ENCODE measurements around the gene TBC1D23.
"Not testable (repeated sequence)": the region's sequence is repeated elsewhere in the genome, so short reads cannot be mapped to it uniquely, and the experiment has no call there.

TBC1D23 gene

GRCh38 chr3:100269410-100270214, 8.8 kb downstream of the TBC1D23 start:
- no peak overlapping the region for H2AFZ ChIP-seq (ENCODE audit: low read length)
- no peaks in the 10 kb centered on the region for H3K9me2 ChIP-seq (ENCODE audit: low read depth, low read length)
- H3K27ac ChIP-seq (ENCODE audit: low read depth, low read length, poor library complexity, severe bottlenecking) = no peak overlapping the region
- peaks cover 58% of the 10 kb centered on the region for H3K79me2 ChIP-seq (ENCODE audit: insufficient read depth, low read length)
- no peaks in the 10 kb centered on the region for H3K27me3 ChIP-seq (ENCODE audit: insufficient read depth, low read length)
- no peak for TF ChIP-seq CTCF (IDR thresholded peaks at IDR 0.05; ENCODE audit: low read length)
- TF ChIP-seq EZH2 (IDR thresholded peaks at IDR 0.05; ENCODE audit: borderline replicate concordance, low read length) = no peak
- H3F3A ChIP-seq (ENCODE audit: insufficient read depth, low read length) = no peaks in the 10 kb centered on the region
- H4K20me1 ChIP-seq (ENCODE audit: insufficient read depth, low read length) = no peaks in the 10 kb centered on the region
- peaks cover 9% of the 10 kb centered on the region for H3K4me1 ChIP-seq (ENCODE audit: insufficient read depth, low read length, severe bottlenecking)
- no peak overlapping the region for H3K4me2 ChIP-seq (ENCODE audit: low read length)
- no peak overlapping the region for H3K9ac ChIP-seq (ENCODE audit: low read length)
- no peak overlapping the region for H3K4me3 ChIP-seq (ENCODE audit: low read depth, low read length, poor library complexity, severe bottlenecking)
- no peaks in the 10 kb centered on the region for H3K9me3 ChIP-seq (ENCODE audit: low read length)
- H3K36me3 ChIP-seq (ENCODE audit: insufficient read depth, low read length) = no peaks in the 10 kb centered on the region

GRCh38 chr3:100270215-100270583, 9.4 kb downstream of the TBC1D23 start:
- Histone ChIP-seq H3K27me3 (ENCODE audit: insufficient read depth, low read length) (no peaks in the 10 kb centered on the region), H2AFZ (ENCODE audit: low read length) (no peak overlapping the region), H3K9ac (ENCODE audit: low read length) (no peak overlapping the region), H3K36me3 (ENCODE audit: insufficient read depth, low read length) (no peaks in the 10 kb centered on the region), H3K9me2 (ENCODE audit: low read depth, low read length) (no peaks in the 10 kb centered on the region), H3K27ac (ENCODE audit: low read depth, low read length, poor library complexity, severe bottlenecking) (no peak overlapping the region), H3K9me3 (ENCODE audit: low read length) (no peaks in the 10 kb centered on the region), H3F3A (ENCODE audit: insufficient read depth, low read length) (no peaks in the 10 kb centered on the region), H3K79me2 (ENCODE audit: insufficient read depth, low read length) (peaks cover 52% of the 10 kb centered on the region), H3K4me1 (ENCODE audit: insufficient read depth, low read length, severe bottlenecking) (peaks cover 4% of the 10 kb centered on the region), H4K20me1 (ENCODE audit: insufficient read depth, low read length) (no peaks in the 10 kb centered on the region), H3K4me2 (ENCODE audit: low read length) (no peak overlapping the region), H3K4me3 (ENCODE audit: low read depth, low read length, poor library complexity, severe bottlenecking) (no peak overlapping the region)
- no peak for TF ChIP-seq CTCF (IDR thresholded peaks at IDR 0.05; ENCODE audit: low read length)
- TF ChIP-seq EZH2 (IDR thresholded peaks at IDR 0.05; ENCODE audit: borderline replicate concordance, low read length) = no peak

- Histone ChIP-seq H3K9me3 (ENCODE audit: low read length) (no peaks in the 10 kb centered on the region), H3K4me1 (ENCODE audit: insufficient read depth, low read length, severe bottlenecking) (peaks cover 4% of the 10 kb centered on the region), H2AFZ (ENCODE audit: low read length) (no peak overlapping the region), H3K9me2 (ENCODE audit: low read depth, low read length) (no peaks in the 10 kb centered on the region), H3K9ac (ENCODE audit: low read length) (no peak overlapping the region), H3K36me3 (ENCODE audit: insufficient read depth, low read length) (no peaks in the 10 kb centered on the region), H3K4me2 (ENCODE audit: low read length) (no peak overlapping the region), H3F3A (ENCODE audit: insufficient read depth, low read length) (no peaks in the 10 kb centered on the region), H3K27me3 (ENCODE audit: insufficient read depth, low read length) (no peaks in the 10 kb centered on the region), H3K27ac (ENCODE audit: low read depth, low read length, poor library complexity, severe bottlenecking) (no peak overlapping the region), H3K4me3 (ENCODE audit: low read depth, low read length, poor library complexity, severe bottlenecking) (no peak overlapping the region), H3K79me2 (ENCODE audit: insufficient read depth, low read length) (peaks cover 47% of the 10 kb centered on the region), H4K20me1 (ENCODE audit: insufficient read depth, low read length) (no peaks in the 10 kb centered on the region)
- no peak for TF ChIP-seq EZH2 (IDR thresholded peaks at IDR 0.05; ENCODE audit: borderline replicate concordance, low read length)
- TF ChIP-seq CTCF (IDR thresholded peaks at IDR 0.05; ENCODE audit: low read length) = no peak
Measured at GRCh38 chr3:100271522-100271921, 10.7 kb downstream of the TBC1D23 start.

GRCh38 chr3:100272797-100273611, 12.2 kb downstream of the TBC1D23 start:
- H4K20me1 ChIP-seq (ENCODE audit: insufficient read depth, low read length) = not testable (repeated sequence)

More at GRCh38 chr3:100272797-100273611, 12.2 kb downstream of the TBC1D23 start:
- peaks cover 35% of the 10 kb centered on the region for H3K79me2 ChIP-seq (ENCODE audit: insufficient read depth, low read length)
- not testable (repeated sequence) for H3K36me3 ChIP-seq (ENCODE audit: insufficient read depth, low read length); H3K4me2 ChIP-seq (ENCODE audit: low read length); H3K4me3 ChIP-seq (ENCODE audit: low read depth, low read length, poor library complexity, severe bottlenecking); H3K4me1 ChIP-seq (ENCODE audit: insufficient read depth, low read length, severe bottlenecking); H3K9me2 ChIP-seq (ENCODE audit: low read depth, low read length); H3K9ac ChIP-seq (ENCODE audit: low read length); H3K9me3 ChIP-seq (ENCODE audit: low read length); H3K27me3 ChIP-seq (ENCODE audit: insufficient read depth, low read length); H2AFZ ChIP-seq (ENCODE audit: low read length); H3K27ac ChIP-seq (ENCODE audit: low read depth, low read length, poor library complexity, severe bottlenecking); H3F3A ChIP-seq (ENCODE audit: insufficient read depth, low read length)
